Kidney (tissue), 14 donors: ENCODE results near the gene ZNF668. TPM values are rescaled to one million over a fixed set of nuclear protein-coding genes. Genes with fewer than 3 reads are reported as not detected.

ENCODE experiments used
- DNase-seq, 5 donors: peaks; one replicate each; pipeline ENCODE4 v3.0.0-alpha.2; 2013 to 2020
- FAIRE-seq: peaks from 2 replicates; lab custom pipeline; 2012; peaks lifted over from hg19 to GRCh38; lab: Jason Lieb, UNC
- H3K27ac ChIP-seq, 2 donors: one replicate each; pipeline ENCODE4 v1.7.0; 2013; ENCODE audit warnings: low read depth in 2 of 2, low read length in 2 of 2, inconsistent platforms in 1 of 2
- H3K27me3 ChIP-seq: one replicate; pipeline ENCODE4 v1.7.1; 2013; ENCODE audit warnings: low read length, inconsistent platforms; ENCODE audit not compliant: control insufficient read depth, insufficient read depth
- H3K36me3 ChIP-seq, 3 donors: one replicate each; pipeline versions ENCODE4 v1.7.0 to v1.7.1; 2013; ENCODE audit warnings: low read length in 3 of 3, control low read depth in 1 of 3, inconsistent platforms in 1 of 3; ENCODE audit not compliant: insufficient read depth in 3 of 3, control insufficient read depth in 2 of 3
- H3K4me1 ChIP-seq, 3 donors: one replicate each; pipeline versions ENCODE4 v1.7.0 to v1.7.1; 2013; ENCODE audit warnings: low read length in 3 of 3, inconsistent platforms in 1 of 3, low read depth in 1 of 3; ENCODE audit not compliant: control insufficient read depth in 2 of 3, insufficient read depth in 2 of 3
- H3K4me3 ChIP-seq, 3 donors: one replicate each; pipeline versions ENCODE4 v1.7.0 to v1.8.1; 2013; ENCODE audit warnings: low read length in 3 of 3, control low read depth in 1 of 3, inconsistent platforms in 1 of 3
- H3K9ac ChIP-seq, 3 donors: one replicate each; pipeline versions ENCODE4 v1.7.0 to v1.7.1; 2013; ENCODE audit warnings: low read length in 3 of 3, control low read depth in 1 of 3, inconsistent platforms in 1 of 3
- H3K9me3 ChIP-seq, 3 donors: one replicate each; pipeline versions ENCODE4 v1.7.0 to v1.7.1; 2013; ENCODE audit warnings: low read length in 3 of 3, control low read depth in 1 of 3, inconsistent platforms in 1 of 3; ENCODE audit not compliant: control insufficient read depth in 2 of 3, insufficient read depth in 1 of 3
- intact Hi-C: fragments of 100-400 bp; cut with DNase I; formaldehyde crosslinking; loops from one replicate; pipeline ENCODE4 v1.11.1; 2022
- polyA plus RNA-seq: library from polyadenylated mRNA; stranded (reverse); fragments of 350-450 nt; fragmentation: Illumina TruSeq; extraction: RNeasy Lipid Tissue Mini Kit (QIAGEN cat#74804); gene quantifications from one replicate; pipeline ENCODE4 v1.2.3, GENCODE V29; 2014; ENCODE audit warnings: low read depth, low replicate concordance; ENCODE audit not compliant: insufficient read depth
- total RNA-seq: library from RNA; stranded (reverse); fragmentation: NEBNext Ultra II Directional; extraction: Animal tissue kit (Norgen Biotek cat#: 25700); gene quantifications from one replicate; pipeline ENCODE4 v1.2.1, GENCODE V29; 2021
- TF ChIP-seq, protein P1 (sequence below): IDR thresholded peaks from 3 replicates; pipeline ENCODE4 v1.5.1; 2012; ENCODE audit warnings: mild to moderate bottlenecking, moderate library complexity, borderline replicate concordance; ENCODE audit not compliant: insufficient read depth; ENCODE audit errors: extremely low read depth
- donor health status: control.
- donor health status: control.
- donor health status: control.
- donor health status: control.
- donor health status: control.
- donor health status: DM: yes; HTN: yes; CAD: no.
- donor health status: Normal renal cell carcinoma (clear cell type).

The ZNF668 gene
- total and polyA plus RNA-seq, 2 donors from 2014 or later = 5.4 to 6.4 TPM

DNA sequence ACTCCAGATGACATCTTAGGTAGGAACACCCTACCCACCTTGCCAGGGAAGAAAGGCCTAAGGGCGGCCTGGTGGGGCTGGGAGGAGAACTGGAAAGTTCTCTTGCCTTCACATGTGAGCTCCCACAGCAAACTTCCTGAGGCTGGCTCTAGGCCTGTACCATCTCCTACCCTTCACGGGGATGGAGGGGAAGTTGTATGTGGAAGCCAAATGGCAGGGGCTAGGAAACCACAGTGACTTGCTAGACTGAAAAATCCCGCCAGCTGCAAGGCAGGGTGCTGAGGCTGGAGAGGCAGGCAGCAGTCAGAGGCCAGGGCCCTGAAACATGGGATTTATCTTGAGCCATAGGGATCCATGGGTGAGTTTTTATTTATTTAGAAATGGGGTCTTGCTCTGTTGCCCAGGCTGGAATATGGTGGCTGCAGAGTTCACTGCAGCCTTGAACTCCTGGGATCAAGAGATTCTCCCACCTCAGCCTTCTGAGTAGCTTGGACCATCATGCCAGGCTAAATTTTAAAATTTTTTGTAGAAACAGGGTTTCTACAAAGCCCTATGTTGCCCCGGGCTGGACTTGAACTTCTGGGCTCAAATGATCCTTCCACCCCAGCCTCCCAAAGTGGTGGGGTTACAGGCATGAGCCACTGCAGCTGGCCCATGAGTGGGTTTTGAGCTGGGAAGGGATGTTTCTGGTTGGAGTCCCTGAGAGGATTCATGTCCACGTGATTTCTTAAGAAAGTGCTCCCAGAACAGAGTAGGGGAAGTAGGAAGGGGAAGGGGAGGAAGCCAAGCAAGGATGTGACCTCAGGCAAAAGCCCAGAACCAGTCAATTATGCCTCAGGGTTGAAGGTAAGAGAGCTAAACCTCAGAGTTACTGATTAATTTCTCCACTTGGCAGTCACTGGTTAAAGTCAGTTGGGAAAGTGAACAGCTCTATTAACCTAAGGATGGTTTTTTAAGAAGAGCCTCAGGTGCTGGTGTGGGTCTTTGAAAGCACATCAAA, 39.4 kb upstream of the ZNF668 start:
- Histone ChIP-seq H3K4me3 (no peak overlapping the region), H3K27me3 (no peaks in the 10 kb centered on the region), H3K27ac (peak overlapping the region; percentile 54 to 73), H3K36me3 (peaks cover 0 to 19% (median 8%) of the 10 kb centered on the region in 3 donors), H3K9me3 (no peaks in the 10 kb centered on the region), H3K9ac (peak overlapping the region in 1 of 3 donors; percentile 23), H3K4me1 (peaks cover 2 to 17% (median 15%) of the 10 kb centered on the region in 3 donors)
- FAIRE-seq (no peak), DNase-seq (peak in 1 of 5 donors; percentile 70)
- TF ChIP-seq, protein P1, sequence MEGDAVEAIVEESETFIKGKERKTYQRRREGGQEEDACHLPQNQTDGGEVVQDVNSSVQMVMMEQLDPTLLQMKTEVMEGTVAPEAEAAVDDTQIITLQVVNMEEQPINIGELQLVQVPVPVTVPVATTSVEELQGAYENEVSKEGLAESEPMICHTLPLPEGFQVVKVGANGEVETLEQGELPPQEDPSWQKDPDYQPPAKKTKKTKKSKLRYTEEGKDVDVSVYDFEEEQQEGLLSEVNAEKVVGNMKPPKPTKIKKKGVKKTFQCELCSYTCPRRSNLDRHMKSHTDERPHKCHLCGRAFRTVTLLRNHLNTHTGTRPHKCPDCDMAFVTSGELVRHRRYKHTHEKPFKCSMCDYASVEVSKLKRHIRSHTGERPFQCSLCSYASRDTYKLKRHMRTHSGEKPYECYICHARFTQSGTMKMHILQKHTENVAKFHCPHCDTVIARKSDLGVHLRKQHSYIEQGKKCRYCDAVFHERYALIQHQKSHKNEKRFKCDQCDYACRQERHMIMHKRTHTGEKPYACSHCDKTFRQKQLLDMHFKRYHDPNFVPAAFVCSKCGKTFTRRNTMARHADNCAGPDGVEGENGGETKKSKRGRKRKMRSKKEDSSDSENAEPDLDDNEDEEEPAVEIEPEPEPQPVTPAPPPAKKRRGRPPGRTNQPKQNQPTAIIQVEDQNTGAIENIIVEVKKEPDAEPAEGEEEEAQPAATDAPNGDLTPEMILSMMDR = no peak
- intact Hi-C loops = no loop called here

DNA sequence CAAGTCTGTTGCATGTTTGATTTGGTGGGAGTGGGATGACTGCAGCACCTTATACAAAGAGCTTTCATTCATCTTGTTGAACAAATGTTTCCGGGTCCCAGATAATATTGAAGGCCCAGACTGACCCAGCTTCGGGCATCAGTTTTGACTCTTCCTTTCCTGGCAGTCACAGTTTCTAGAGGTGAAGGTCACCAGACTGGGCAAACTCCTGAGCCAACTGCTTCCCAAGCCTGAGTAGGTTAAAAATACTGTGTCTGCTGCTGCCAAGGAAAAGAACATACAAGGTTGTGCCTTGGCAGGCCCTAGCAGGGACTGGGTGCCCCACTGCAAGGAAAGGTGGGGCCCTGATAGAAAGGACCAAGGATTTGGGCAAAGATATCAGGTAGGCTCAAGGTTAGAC, 38.7 kb upstream of the ZNF668 start:
- TF ChIP-seq, protein P1 = no peak
- no peak for DNase-seq
- no peak for FAIRE-seq
- Histone ChIP-seq H3K4me1 (peaks cover 0 to 16% (median 12%) of the 10 kb centered on the region in 3 donors), H3K9me3 (no peaks in the 10 kb centered on the region), H3K27ac (peak overlapping the region; percentile 54 to 73), H3K36me3 (peaks cover 0 to 19% (median 8%) of the 10 kb centered on the region in 3 donors), H3K4me3 (no peak overlapping the region), H3K27me3 (no peaks in the 10 kb centered on the region), H3K9ac (peak overlapping the region in 1 of 3 donors; percentile 4)
- intact Hi-C loops = no loop called here

DNA sequence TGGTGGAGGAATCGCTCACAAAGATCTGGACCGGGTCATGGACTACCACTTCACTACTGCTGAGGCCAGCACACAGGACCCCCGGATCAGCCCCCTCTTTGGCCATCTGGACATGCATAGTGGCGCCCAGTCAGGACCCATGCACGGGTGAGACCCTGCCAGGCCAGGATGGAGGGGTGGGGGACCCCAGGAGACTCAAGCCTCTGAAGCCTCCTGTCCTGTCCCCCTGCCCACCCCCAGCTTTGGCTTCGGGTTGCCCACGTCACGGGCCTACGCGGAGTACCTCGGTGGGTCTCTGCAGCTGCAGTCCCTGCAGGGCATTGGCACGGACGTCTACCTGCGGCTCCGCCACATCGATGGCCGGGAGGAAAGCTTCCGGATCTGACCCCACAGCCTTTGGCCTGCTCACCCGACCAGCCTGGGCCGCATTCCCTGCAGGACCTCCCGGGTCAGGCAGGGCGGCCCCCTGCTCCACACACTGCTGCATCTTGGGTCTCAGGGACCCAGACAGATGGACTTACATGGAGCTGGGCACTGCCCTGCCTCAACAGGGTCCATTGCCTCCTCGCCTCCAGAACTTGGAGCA, 37.9 kb upstream of the ZNF668 start:
- no peak for FAIRE-seq

More for the DNA sequence above, 37.9 kb upstream of the ZNF668 start:
- peaks cover 0 to 16% (median 12%) of the 10 kb centered on the region in 3 donors for H3K4me1 ChIP-seq
- intact Hi-C loops = no loop called here
- no peaks in the 10 kb centered on the region for H3K27me3 ChIP-seq
- H3K9me3 ChIP-seq = no peaks in the 10 kb centered on the region
- peak in 2 of 5 donors; percentile 45 to 74 for DNase-seq
- H3K36me3 ChIP-seq = peaks cover 0 to 19% (median 8%) of the 10 kb centered on the region in 3 donors
- TF ChIP-seq, protein P1 = no peak
- H3K4me3 ChIP-seq = no peak overlapping the region
- no peak overlapping the region for H3K27ac ChIP-seq
- no peak overlapping the region for H3K9ac ChIP-seq
